GM12878 (cell line): ENCODE data around the gene CHCHD6.

Experiments
- CHD2 ChIP-seq: IDR thresholded peaks from 2 replicates; pipeline ENCODE4 v1.6.1; 2011; ENCODE audit warnings: low read depth, low read length, improper control_type of control experiment, borderline replicate concordance
- CTCF ChIP-seq, 3 experiments: IDR thresholded peaks in 2 of 3; conservative IDR thresholded peaks in 1 of 3; 2 replicates each; pipeline ENCODE4 v1.5.1; 2011; ENCODE audit warnings: low read depth in 3 of 3, low read length in 3 of 3, mild to moderate bottlenecking in 3 of 3, control low read depth in 2 of 3, moderate library complexity in 2 of 3, inconsistent platforms in 1 of 3, mixed read lengths in 1 of 3; ENCODE audit not compliant: control insufficient read depth in 2 of 3, insufficient read depth in 1 of 3; ENCODE audit errors: extremely low read depth in 1 of 3
- EZH2 ChIP-seq: IDR thresholded peaks from 2 replicates; pipeline ENCODE4 v1.6.1; 2012; ENCODE audit warnings: low read depth, mild to moderate bottlenecking, control low read depth, inconsistent platforms, low read length, borderline replicate concordance; ENCODE audit not compliant: control insufficient read depth
- GABPA ChIP-seq: IDR thresholded peaks from 2 replicates; pipeline ENCODE4 v1.6.1; 2014; ENCODE audit warnings: antibody characterized with exemption, low read depth, mild to moderate bottlenecking, inconsistent platforms
- KDM1A ChIP-seq: fragments of 200-600 bp; sonication (generic); IDR thresholded peaks from 2 replicates; pipeline ENCODE4 v1.6.1; 2016; ENCODE audit warnings: borderline replicate concordance
- NFIC ChIP-seq: IDR thresholded peaks from 2 replicates; pipeline ENCODE4 v1.6.1; 2012; ENCODE audit warnings: low read depth, mild to moderate bottlenecking, inconsistent platforms, low read length, moderate library complexity
- NFXL1 ChIP-seq: fragments of 450-650 bp; IDR thresholded peaks from 2 replicates; pipeline ENCODE4 v1.6.1; 2017; ENCODE audit warnings: antibody characterized with exemption, mild to moderate bottlenecking, borderline replicate concordance
- POLR2AphosphoS5 ChIP-seq: IDR thresholded peaks from 2 replicates; pipeline ENCODE4 v1.6.1; 2011; ENCODE audit warnings: mild to moderate bottlenecking, low read length, inconsistent platforms
- ZNF217 ChIP-seq: fragments of 450-650 bp; IDR thresholded peaks from 2 replicates; pipeline ENCODE4 v1.6.1; 2017; ENCODE audit warnings: antibody characterized with exemption, mild to moderate bottlenecking
- TF ChIP-seq, protein P1 (sequence below): IDR thresholded peaks from 2 replicates; pipeline ENCODE4 v1.6.1; 2012; ENCODE audit warnings: mild to moderate bottlenecking, low read depth, low read length

GRCh38 chr3:126896067-126896441 lies 192.0 kb downstream of the CHCHD6 start:
- TF ChIP-seq ZNF217 (no peak), POLR2AphosphoS5 (no peak), GABPA (no peak), KDM1A (no peak), CHD2 (no peak), NFIC (no peak), CTCF (IDR thresholded peaks at IDR 0.05 in 2 of 3, conservative IDR thresholded peaks at IDR 0.05 in 1 of 3; ENCODE audit: control insufficient read depth in 2 of 3, extremely low read depth in 1 of 3, insufficient read depth in 1 of 3, low read depth in 3 of 3, low read length in 3 of 3) (no peak), EZH2 (no peak), NFXL1 (no peak)
- TF ChIP-seq, protein P1, sequence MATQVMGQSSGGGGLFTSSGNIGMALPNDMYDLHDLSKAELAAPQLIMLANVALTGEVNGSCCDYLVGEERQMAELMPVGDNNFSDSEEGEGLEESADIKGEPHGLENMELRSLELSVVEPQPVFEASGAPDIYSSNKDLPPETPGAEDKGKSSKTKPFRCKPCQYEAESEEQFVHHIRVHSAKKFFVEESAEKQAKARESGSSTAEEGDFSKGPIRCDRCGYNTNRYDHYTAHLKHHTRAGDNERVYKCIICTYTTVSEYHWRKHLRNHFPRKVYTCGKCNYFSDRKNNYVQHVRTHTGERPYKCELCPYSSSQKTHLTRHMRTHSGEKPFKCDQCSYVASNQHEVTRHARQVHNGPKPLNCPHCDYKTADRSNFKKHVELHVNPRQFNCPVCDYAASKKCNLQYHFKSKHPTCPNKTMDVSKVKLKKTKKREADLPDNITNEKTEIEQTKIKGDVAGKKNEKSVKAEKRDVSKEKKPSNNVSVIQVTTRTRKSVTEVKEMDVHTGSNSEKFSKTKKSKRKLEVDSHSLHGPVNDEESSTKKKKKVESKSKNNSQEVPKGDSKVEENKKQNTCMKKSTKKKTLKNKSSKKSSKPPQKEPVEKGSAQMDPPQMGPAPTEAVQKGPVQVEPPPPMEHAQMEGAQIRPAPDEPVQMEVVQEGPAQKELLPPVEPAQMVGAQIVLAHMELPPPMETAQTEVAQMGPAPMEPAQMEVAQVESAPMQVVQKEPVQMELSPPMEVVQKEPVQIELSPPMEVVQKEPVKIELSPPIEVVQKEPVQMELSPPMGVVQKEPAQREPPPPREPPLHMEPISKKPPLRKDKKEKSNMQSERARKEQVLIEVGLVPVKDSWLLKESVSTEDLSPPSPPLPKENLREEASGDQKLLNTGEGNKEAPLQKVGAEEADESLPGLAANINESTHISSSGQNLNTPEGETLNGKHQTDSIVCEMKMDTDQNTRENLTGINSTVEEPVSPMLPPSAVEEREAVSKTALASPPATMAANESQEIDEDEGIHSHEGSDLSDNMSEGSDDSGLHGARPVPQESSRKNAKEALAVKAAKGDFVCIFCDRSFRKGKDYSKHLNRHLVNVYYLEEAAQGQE, result no peak
